Neural cell (in vitro differentiated cells): Measurements from ENCODE around the gene ZNRD2.

Source experiments
- EP300 ChIP-seq: fragments of 450-650 bp; conservative IDR thresholded peaks from 2 replicates; pipeline ENCODE4 v1.6.1; 2014; ENCODE audit warnings: antibody characterized with exemption, mild to moderate bottlenecking, moderate library complexity; ENCODE audit not compliant: poor library complexity, severe bottlenecking
- EZH2 ChIP-seq: fragments of 200-600, 300-800 bp; shearing (Covaris generic), sonication (generic); IDR thresholded peaks from 2 replicates; pipeline ENCODE4 v1.6.1; 2014; ENCODE audit warnings: antibody characterized with exemption, low read length, borderline replicate concordance, mild to moderate bottlenecking; ENCODE audit not compliant: insufficient read depth, poor library complexity, severe bottlenecking
- POLR2AphosphoS5 ChIP-seq: IDR thresholded peaks from 2 replicates; pipeline ENCODE4 v1.6.1; 2012
- RAD21 ChIP-seq: fragments of 450-650 bp; conservative IDR thresholded peaks from 2 replicates; pipeline ENCODE4 v1.6.1; 2014; ENCODE audit warnings: antibody characterized with exemption, mild to moderate bottlenecking, moderate library complexity
- TAF1 ChIP-seq: IDR thresholded peaks from 2 replicates; pipeline ENCODE4 v1.6.1; 2012; ENCODE audit warnings: low read depth
- TF ChIP-seq, protein P1 (sequence below): fragments of 450-650 bp; IDR thresholded peaks from 2 replicates; pipeline ENCODE4 v1.5.1; 2014; ENCODE audit warnings: antibody characterized with exemption, mild to moderate bottlenecking, moderate library complexity; ENCODE audit not compliant: poor library complexity, severe bottlenecking
- TF ChIP-seq, protein P2 (sequence below): IDR thresholded peaks from 2 replicates; pipeline ENCODE4 v1.6.1; 2012; ENCODE audit warnings: borderline replicate concordance

DNA sequence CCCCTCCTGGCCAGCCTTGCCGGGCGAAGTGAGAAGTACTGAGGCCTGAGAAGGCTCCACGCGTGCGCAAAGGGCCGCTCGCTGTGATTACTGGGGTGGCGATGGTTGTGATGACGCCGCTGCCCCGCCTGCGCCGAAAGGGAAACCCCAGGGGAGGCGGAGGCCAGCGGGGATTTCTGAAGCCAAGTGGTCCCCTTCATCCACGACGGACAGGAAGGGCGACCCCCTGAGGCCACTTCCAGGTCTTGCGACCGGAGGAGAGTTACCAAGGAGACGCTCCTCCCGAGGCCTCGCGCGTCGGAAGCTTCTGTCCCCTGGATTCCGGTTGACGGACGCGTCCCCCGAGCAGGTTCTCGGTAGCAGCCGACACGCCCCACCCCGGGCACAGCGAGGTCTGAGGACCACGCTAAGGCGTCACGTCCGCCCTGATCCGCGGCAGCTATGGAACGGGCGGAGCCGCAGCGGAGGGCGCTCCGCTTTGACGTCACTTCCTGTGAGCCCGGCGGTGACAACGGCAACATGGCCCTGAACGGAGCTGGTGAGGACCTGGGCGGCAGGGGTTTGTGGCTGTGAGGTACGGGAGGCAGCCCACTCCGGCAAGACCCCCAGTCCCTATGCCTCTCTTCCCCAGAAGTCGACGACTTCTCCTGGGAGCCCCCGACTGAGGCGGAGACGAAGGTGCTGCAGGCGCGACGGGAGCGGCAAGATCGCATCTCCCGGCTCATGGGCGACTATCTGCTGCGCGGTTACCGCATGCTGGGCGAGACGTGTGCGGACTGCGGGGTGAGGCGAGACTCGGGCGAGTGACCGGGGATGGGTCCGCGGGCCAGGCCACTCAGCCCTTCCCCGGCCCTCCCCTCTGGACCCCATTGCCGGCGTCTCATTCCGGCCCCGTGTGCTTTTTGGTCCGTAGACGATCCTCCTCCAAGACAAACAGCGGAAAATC is at the start of gene ZNRD2:
- TF ChIP-seq, protein P1, sequence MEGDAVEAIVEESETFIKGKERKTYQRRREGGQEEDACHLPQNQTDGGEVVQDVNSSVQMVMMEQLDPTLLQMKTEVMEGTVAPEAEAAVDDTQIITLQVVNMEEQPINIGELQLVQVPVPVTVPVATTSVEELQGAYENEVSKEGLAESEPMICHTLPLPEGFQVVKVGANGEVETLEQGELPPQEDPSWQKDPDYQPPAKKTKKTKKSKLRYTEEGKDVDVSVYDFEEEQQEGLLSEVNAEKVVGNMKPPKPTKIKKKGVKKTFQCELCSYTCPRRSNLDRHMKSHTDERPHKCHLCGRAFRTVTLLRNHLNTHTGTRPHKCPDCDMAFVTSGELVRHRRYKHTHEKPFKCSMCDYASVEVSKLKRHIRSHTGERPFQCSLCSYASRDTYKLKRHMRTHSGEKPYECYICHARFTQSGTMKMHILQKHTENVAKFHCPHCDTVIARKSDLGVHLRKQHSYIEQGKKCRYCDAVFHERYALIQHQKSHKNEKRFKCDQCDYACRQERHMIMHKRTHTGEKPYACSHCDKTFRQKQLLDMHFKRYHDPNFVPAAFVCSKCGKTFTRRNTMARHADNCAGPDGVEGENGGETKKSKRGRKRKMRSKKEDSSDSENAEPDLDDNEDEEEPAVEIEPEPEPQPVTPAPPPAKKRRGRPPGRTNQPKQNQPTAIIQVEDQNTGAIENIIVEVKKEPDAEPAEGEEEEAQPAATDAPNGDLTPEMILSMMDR = peak; percentile 90
- no peak for TF ChIP-seq TAF1
- TF ChIP-seq POLR2AphosphoS5 = peak; percentile 95
- peak; percentile 80 for TF ChIP-seq EP300
- peak; percentile 55 for TF ChIP-seq RAD21
- no peak for TF ChIP-seq EZH2
- TF ChIP-seq, protein P2, sequence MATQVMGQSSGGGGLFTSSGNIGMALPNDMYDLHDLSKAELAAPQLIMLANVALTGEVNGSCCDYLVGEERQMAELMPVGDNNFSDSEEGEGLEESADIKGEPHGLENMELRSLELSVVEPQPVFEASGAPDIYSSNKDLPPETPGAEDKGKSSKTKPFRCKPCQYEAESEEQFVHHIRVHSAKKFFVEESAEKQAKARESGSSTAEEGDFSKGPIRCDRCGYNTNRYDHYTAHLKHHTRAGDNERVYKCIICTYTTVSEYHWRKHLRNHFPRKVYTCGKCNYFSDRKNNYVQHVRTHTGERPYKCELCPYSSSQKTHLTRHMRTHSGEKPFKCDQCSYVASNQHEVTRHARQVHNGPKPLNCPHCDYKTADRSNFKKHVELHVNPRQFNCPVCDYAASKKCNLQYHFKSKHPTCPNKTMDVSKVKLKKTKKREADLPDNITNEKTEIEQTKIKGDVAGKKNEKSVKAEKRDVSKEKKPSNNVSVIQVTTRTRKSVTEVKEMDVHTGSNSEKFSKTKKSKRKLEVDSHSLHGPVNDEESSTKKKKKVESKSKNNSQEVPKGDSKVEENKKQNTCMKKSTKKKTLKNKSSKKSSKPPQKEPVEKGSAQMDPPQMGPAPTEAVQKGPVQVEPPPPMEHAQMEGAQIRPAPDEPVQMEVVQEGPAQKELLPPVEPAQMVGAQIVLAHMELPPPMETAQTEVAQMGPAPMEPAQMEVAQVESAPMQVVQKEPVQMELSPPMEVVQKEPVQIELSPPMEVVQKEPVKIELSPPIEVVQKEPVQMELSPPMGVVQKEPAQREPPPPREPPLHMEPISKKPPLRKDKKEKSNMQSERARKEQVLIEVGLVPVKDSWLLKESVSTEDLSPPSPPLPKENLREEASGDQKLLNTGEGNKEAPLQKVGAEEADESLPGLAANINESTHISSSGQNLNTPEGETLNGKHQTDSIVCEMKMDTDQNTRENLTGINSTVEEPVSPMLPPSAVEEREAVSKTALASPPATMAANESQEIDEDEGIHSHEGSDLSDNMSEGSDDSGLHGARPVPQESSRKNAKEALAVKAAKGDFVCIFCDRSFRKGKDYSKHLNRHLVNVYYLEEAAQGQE = peak; percentile 34
